Nephron (organoid): ENCODE results near the gene PPP1CA.

Experiments used
- H3K27ac Mint-ChIP-seq, 3 experiments: 2 replicates each; pipeline ENCODE4 v1.8.0; 2020; ENCODE audit warnings: mixed read lengths in 3 of 3, mild to moderate bottlenecking in 2 of 3, moderate library complexity in 1 of 3
- H3K27me3 Mint-ChIP-seq: 2 replicates; pipeline ENCODE4 v1.8.0; 2021; ENCODE audit warnings: low read depth, mild to moderate bottlenecking, moderate library complexity, mixed read lengths
- H3K36me3 Mint-ChIP-seq: 2 replicates; pipeline ENCODE4 v1.8.0; 2020; ENCODE audit warnings: low read depth, mixed read lengths
- H3K4me1 Mint-ChIP-seq: 2 replicates; pipeline ENCODE4 v1.8.0; 2020; ENCODE audit warnings: mixed read lengths
- H3K4me3 Mint-ChIP-seq, 3 experiments: 2 replicates each; pipeline ENCODE4 v1.8.0; 2020; ENCODE audit warnings: mild to moderate bottlenecking in 3 of 3, mixed read lengths in 3 of 3, moderate library complexity in 2 of 3
- H3K9me3 Mint-ChIP-seq: 2 replicates; pipeline ENCODE4 v1.8.0; 2020; ENCODE audit warnings: mixed read lengths
- TF ChIP-seq, protein P1 (sequence below), 3 experiments: fragments of 200-600 bp; sonication (generic); IDR thresholded peaks; one replicate each; pipeline ENCODE4 v1.5.0; 2021; ENCODE audit warnings: antibody characterized with exemption in 3 of 3; ENCODE audit not compliant: unreplicated experiment in 3 of 3

The PPP1CA gene

DNA sequence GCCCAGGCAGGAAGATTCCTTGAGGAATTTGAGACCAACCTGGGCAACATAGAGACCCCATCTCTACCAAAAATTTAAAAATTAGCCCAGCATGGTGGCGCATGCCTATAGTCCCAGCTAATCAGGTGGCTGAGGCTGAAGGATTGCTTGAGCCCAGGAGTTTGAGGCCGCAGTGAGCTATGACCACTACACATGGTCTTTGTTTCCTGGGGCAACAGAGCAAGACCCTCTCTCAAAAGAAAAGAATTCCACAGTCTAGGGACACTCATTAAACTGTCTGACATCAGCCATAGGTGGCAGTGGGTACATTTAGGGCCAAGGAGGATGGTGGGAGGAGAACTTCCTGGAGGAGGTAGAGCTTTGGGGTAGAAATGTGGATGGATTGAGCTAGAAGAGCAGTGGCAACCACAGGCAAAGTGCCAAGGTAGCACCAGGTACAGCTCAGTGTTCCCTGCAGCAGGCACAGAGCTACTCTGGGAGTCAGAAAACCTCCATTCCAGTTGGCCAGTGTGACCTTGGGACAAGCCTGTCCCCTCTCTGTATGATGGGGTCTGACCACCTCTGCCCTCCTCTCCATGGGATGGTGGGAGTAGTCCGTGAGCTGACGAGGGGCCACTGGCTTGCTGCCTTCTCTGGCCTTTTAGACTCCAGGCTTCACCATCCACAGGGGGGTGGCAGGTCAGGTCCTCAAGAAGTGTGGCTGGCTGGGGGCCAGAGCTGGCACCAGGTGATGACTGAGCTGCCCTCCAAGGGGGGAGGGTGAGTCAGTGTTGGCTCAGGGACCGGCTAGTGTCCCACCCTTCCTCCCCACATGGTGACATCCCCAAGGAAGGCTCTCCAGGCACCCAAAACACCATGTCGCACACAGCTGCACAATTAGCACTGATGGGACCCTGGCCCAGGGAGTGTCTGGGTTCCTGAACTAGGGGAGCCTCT, 24.5 kb downstream of the PPP1CA start:
- peak overlapping the region; percentile 11 to 67 (median 62) for H3K4me3 Mint-ChIP-seq
- H3K27ac Mint-ChIP-seq, result peak overlapping the region; percentile 67 to 99 (median 81)
- peaks cover 23% of the 10 kb centered on the region for H3K4me1 Mint-ChIP-seq
- no peaks in the 10 kb centered on the region for H3K36me3 Mint-ChIP-seq
- peaks cover 34% of the 10 kb centered on the region for H3K27me3 Mint-ChIP-seq
- no peaks in the 10 kb centered on the region for H3K9me3 Mint-ChIP-seq
- TF ChIP-seq, protein P1, sequence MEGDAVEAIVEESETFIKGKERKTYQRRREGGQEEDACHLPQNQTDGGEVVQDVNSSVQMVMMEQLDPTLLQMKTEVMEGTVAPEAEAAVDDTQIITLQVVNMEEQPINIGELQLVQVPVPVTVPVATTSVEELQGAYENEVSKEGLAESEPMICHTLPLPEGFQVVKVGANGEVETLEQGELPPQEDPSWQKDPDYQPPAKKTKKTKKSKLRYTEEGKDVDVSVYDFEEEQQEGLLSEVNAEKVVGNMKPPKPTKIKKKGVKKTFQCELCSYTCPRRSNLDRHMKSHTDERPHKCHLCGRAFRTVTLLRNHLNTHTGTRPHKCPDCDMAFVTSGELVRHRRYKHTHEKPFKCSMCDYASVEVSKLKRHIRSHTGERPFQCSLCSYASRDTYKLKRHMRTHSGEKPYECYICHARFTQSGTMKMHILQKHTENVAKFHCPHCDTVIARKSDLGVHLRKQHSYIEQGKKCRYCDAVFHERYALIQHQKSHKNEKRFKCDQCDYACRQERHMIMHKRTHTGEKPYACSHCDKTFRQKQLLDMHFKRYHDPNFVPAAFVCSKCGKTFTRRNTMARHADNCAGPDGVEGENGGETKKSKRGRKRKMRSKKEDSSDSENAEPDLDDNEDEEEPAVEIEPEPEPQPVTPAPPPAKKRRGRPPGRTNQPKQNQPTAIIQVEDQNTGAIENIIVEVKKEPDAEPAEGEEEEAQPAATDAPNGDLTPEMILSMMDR (IDR thresholded peaks at IDR 0.05; ENCODE audit: unreplicated experiment in 3 of 3), result no peak

DNA sequence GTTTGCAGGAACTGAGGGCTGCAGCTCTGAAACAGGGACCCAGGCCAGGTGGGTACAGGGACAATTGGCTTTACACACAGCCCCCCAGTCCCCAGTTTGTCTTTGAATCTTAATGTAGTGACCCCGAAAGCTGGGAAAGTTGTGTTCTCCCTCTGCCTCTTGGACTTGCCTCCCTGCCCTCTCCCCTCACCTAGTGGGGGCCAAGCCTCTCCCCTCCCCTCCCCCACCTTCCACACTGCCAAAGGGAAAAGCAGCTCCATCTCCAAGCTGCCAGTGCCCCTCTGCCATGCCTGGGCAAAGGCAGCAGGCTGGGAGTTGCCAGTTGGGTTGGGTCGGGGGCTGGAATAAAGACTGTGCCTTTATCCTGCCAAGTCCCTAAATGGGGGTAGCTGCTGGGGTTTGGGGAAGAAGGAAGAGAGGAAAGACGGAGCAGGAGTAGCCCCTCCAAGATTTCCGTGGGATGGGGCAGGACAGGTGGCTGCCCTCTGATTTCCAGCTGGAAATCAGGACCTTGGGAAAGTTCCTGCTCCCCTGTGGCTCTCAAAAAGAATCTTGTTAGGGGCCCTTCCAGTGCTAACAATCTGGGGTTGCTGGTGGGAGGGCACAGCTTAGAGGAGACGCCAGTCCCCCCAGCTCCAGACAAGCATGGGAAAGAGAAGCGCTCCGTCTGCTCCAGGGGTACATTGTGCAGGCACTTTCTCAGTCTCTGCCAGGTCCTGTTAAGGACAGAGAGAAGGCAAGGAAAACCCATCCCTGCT, 25.4 kb downstream of the PPP1CA start:
- peaks cover 31% of the 10 kb centered on the region for H3K4me1 Mint-ChIP-seq
- H3K36me3 Mint-ChIP-seq, result no peaks in the 10 kb centered on the region
- TF ChIP-seq, protein P1 (IDR thresholded peaks at IDR 0.05; ENCODE audit: unreplicated experiment in 3 of 3), result no peak

DNA sequence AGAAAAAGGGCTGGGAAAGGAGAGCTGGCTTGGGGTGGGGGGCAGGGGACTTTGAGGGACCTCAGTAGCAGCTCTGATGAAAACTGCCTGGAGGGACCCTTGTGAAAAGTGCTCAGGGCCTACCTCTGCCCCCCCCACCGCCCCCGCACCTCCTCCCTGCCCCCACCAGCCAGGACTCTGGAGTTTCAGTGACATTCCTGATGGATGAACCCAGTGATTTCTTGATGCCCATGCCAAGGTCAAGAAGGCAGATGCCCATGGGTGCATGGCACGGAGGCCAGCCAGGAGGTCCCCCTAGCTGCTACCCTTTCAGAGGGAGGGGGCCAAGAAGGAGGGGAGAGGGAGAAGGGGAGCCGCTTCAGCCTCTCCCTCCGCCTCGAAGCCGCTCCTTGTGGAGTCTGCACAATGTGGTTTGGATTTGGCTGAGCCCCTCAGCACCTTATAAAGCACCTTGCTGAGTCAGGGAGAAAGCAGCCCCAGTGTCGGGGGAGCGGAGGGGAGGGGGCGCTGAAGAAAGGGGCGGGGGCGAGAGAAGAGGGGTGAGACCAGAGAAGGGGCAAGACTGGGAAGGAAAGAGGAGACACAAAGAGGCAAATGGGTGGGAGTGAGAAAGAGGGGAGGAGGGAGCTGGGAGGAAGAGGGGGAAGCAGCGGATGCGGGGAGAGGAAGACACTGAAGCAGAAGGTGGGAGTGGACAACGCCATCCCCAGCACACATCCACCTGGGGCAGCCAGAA, 26.2 kb downstream of the PPP1CA start:
- TF ChIP-seq, protein P1 (IDR thresholded peaks at IDR 0.05; ENCODE audit: unreplicated experiment in 3 of 3), result no peak
- Mint-ChIP-seq H3K36me3 (no peaks in the 10 kb centered on the region), H3K4me1 (peaks cover 38% of the 10 kb centered on the region), H3K27ac (peak overlapping the region; percentile 74 to 99 (median 97)), H3K9me3 (no peaks in the 10 kb centered on the region), H3K27me3 (peaks cover 36% of the 10 kb centered on the region), H3K4me3 (peak overlapping the region; percentile 56 to 93 (median 69))

More for the DNA sequence above, 25.4 kb downstream of the PPP1CA start:
- Mint-ChIP-seq H3K9me3 (no peaks in the 10 kb centered on the region), H3K4me3 (peak overlapping the region; percentile 62 to 72 (median 69)), H3K27ac (peak overlapping the region; percentile 81 to 99 (median 97)), H3K27me3 (peaks cover 41% of the 10 kb centered on the region)

DNA sequence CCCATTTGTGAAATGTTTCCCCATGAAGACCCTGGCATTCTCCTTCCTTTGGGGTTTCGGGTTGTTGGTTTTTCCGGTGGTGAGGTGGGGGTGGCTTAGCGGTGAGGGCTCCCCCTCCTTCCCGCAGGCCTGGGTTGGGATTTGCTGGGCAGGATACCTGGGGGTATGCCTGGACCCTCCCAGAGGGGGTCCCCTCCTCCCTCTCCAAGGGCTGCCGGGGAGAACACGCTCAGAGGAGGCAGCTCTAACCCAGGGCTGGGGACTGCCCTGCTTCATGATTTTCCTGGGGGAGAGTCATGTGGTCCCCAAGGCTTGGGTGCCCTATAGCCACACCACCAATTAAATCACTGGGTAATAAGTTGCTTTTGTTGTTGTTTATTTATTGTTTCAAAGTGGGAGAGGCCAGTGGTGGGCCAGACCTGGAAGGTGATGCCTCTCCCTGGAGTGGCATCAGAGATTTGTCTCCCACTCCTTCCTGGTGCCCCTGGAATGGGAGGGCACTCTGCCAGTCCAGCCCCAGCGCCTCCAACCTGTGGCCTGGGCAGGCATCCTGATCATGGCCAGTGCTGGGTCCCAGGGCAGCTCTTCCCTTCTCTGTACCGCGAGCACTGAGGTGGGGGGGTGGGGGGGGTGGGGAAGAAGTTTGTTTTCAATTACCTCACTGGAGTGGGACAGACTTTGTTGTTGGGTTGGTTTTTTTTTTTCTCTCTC, 26.9 kb downstream of the PPP1CA start:
- no peaks in the 10 kb centered on the region for H3K36me3 Mint-ChIP-seq
- H3K9me3 Mint-ChIP-seq, result no peaks in the 10 kb centered on the region

More for the DNA sequence above, 26.9 kb downstream of the PPP1CA start:
- H3K4me3 Mint-ChIP-seq, result peak overlapping the region; percentile 87 to 93 (median 93)
- peak overlapping the region; percentile 97 to 99 (median 99) for H3K27ac Mint-ChIP-seq
- H3K27me3 Mint-ChIP-seq, result peaks cover 36% of the 10 kb centered on the region
- H3K4me1 Mint-ChIP-seq, result peaks cover 45% of the 10 kb centered on the region
- TF ChIP-seq, protein P1 (IDR thresholded peaks at IDR 0.05; ENCODE audit: unreplicated experiment in 3 of 3), result no peak
